Transverse colon (tissue), 4 donors: ENCODE results near the gene CDK14. TPM values are rescaled to one million over a fixed set of nuclear protein-coding genes. Genes with fewer than 3 reads are reported as not detected.

Experiments used
- DNase-seq: peaks from one replicate; pipeline ENCODE4 v3.0.0-alpha.2; 2019
- H3K27ac ChIP-seq, 4 donors: fragments of 200-600 bp; sonication (generic); 2 replicates each; pipeline ENCODE4 v1.5.1; 2016 to 2018; ENCODE audit warnings: inconsistent platforms in 4 of 4
- H3K27me3 ChIP-seq: fragments of 200-600 bp; sonication (generic); 2 replicates; pipeline ENCODE4 v1.5.1; 2017; ENCODE audit warnings: inconsistent platforms
- H3K36me3 ChIP-seq, 4 donors: fragments of 200-600 bp; sonication (generic); 2 replicates each; pipeline ENCODE4 v1.5.1; 2017 to 2019; ENCODE audit warnings: inconsistent platforms in 4 of 4
- H3K4me1 ChIP-seq, 4 donors: fragments of 200-600 bp; sonication (generic); 2 replicates each; pipeline ENCODE4 v1.5.1; 2017 to 2020; ENCODE audit warnings: inconsistent platforms in 4 of 4
- H3K4me3 ChIP-seq, 4 donors: fragments of 200-600 bp; sonication (generic); 1 replicate in 1 of 4; 2 replicates in 3 of 4; pipeline versions ENCODE4 v1.5.1 to v1.6.1; 2017 to 2019; ENCODE audit warnings: inconsistent platforms in 4 of 4
- H3K9me3 ChIP-seq, 2 donors: fragments of 200-600 bp; sonication (generic); 2 replicates each; pipeline ENCODE4 v1.5.1; 2017 to 2019; ENCODE audit warnings: inconsistent platforms in 2 of 2
- CTCF ChIP-seq, 5 experiments: fragments of 200-600 bp in 3 of 5; fragments of 450-650 bp in 2 of 5; sonication (generic) in 3 of 5; IDR thresholded peaks; 1 replicate in 2 of 5; 2 replicates in 3 of 5; pipeline ENCODE4 v1.5.1; 2016 to 2017; ENCODE audit warnings: antibody characterized with exemption in 5 of 5, inconsistent platforms in 3 of 5, mild to moderate bottlenecking in 2 of 5, moderate library complexity in 1 of 5
- EP300 ChIP-seq: sonication (generic); formaldehyde crosslinking; IDR thresholded peaks from one replicate; pipeline ENCODE4 v1.6.1; 2017; ENCODE audit warnings: antibody characterized with exemption, low read depth
- POLR2A ChIP-seq: fragments of 450-650 bp; IDR thresholded peaks from one replicate; pipeline ENCODE4 v1.6.1; 2016; ENCODE audit warnings: antibody characterized with exemption, mild to moderate bottlenecking, moderate library complexity
- POLR2AphosphoS5 ChIP-seq, 3 donors: sonication (generic); formaldehyde crosslinking; IDR thresholded peaks; one replicate each; pipeline ENCODE4 v1.6.1; 2016; ENCODE audit warnings: antibody characterized with exemption in 3 of 3
- WGBS, 2 donors: methylation state at CpG; one replicate each; pipeline ENCODE4 v1.1.5; 2018; ENCODE audit warnings: low coverage in 1 of 2; 5-methylcytosine and 5-hydroxymethylcytosine counted together
- in situ Hi-C, 4 donors: fragments of 200-750 bp; cut with MboI; loops; one replicate each; pipeline versions ENCODE4 v1.15.0 to v1.15.1; 2017; ENCODE audit warnings: low sequenced_read_pairs in 3 of 4, low pct_ligation_motif_present in 1 of 4, low pct_unique_long_range_greater_than_20kb in 1 of 4
- intact Hi-C: fragments of 100-400 bp; cut with DNase I; formaldehyde crosslinking; loops from one replicate; pipeline ENCODE4 v1.15.1; 2023; ENCODE audit warnings: low total_unique reads
- total RNA-seq, 4 donors: library from RNA; depleted of rRNA; stranded (reverse); fragments of >200 nt; gene quantifications; one replicate each; pipeline ENCODE4 v1.1.0, GENCODE V29; 2016

The CDK14 gene
- total RNA-seq, 4 donors from 2014 or later, result 0.40 to 15.4 (median 4.8) TPM

GRCh38 chr7:90698616-90699015 lies 102.5 kb downstream of the CDK14 start:
- Histone ChIP-seq H3K27ac (no peak overlapping the region), H3K4me3 (no peak overlapping the region), H3K27me3 (no peaks in the 10 kb centered on the region), H3K9me3 (no peaks in the 10 kb centered on the region), H3K36me3 (no peaks in the 10 kb centered on the region), H3K4me1 (no peaks in the 10 kb centered on the region)
- DNase-seq, result no peak
- in situ Hi-C loops (no loop called here), intact Hi-C loops (no loop called here)
- WGBS, 2 donors, result 31 to 35% methylated on average over 2 of the region's 2 CpGs
- TF ChIP-seq EP300 (no peak), POLR2AphosphoS5 (IDR thresholded peaks at IDR 0.05) (no peak), CTCF (IDR thresholded peaks at IDR 0.05) (no peak), POLR2A (no peak)

- peak overlapping the region in 1 of 4 donors; percentile 15 for H3K4me3 ChIP-seq
- intact Hi-C loops, result no loop called here
- in situ Hi-C loops, result no loop called here
- H3K4me1 ChIP-seq, result no peaks in the 10 kb centered on the region
- no peak overlapping the region for H3K27ac ChIP-seq
- TF ChIP-seq POLR2AphosphoS5 (IDR thresholded peaks at IDR 0.05), result no peak
- TF ChIP-seq EP300, result no peak
- TF ChIP-seq POLR2A, result no peak
- no peak for TF ChIP-seq CTCF (IDR thresholded peaks at IDR 0.05)
- 19 to 25% methylated on average over 3 of the region's 3 CpGs for WGBS, 2 donors
- no peaks in the 10 kb centered on the region for H3K36me3 ChIP-seq
- no peaks in the 10 kb centered on the region for H3K27me3 ChIP-seq
- H3K9me3 ChIP-seq, result no peaks in the 10 kb centered on the region
- no peak for DNase-seq
Measured at GRCh38 chr7:90701021-90701420, 104.9 kb downstream of the CDK14 start.

GRCh38 chr7:90701771-90702170 lies 105.7 kb downstream of the CDK14 start:
- no peak overlapping the region for H3K27ac ChIP-seq
- WGBS, 2 donors, result 83 to 86% methylated on average over 2 to 6 of the region's 6 CpGs
- no peak for DNase-seq
- intact Hi-C loops, result no loop called here
- no peak overlapping the region for H3K4me3 ChIP-seq
- H3K27me3 ChIP-seq, result no peaks in the 10 kb centered on the region
- no peaks in the 10 kb centered on the region for H3K36me3 ChIP-seq
- in situ Hi-C loops, result no loop called here
- no peak for TF ChIP-seq POLR2A
- no peak for TF ChIP-seq POLR2AphosphoS5 (IDR thresholded peaks at IDR 0.05)
- no peak for TF ChIP-seq EP300
- no peak for TF ChIP-seq CTCF (IDR thresholded peaks at IDR 0.05)
- no peaks in the 10 kb centered on the region for H3K9me3 ChIP-seq
- H3K4me1 ChIP-seq, result no peaks in the 10 kb centered on the region

GRCh38 chr7:90705391-90706071 lies 109.4 kb downstream of the CDK14 start:
- Histone ChIP-seq H3K4me1 (peaks cover 0 to 9% (median 1%) of the 10 kb centered on the region in 4 donors), H3K27ac (no peak overlapping the region), H3K9me3 (no peaks in the 10 kb centered on the region), H3K36me3 (no peaks in the 10 kb centered on the region), H3K27me3 (no peaks in the 10 kb centered on the region), H3K4me3 (no peak overlapping the region)
- intact Hi-C loops, result no loop called here
- no peak for TF ChIP-seq POLR2A
- TF ChIP-seq POLR2AphosphoS5 (IDR thresholded peaks at IDR 0.05), result no peak
- TF ChIP-seq CTCF (IDR thresholded peaks at IDR 0.05), result no peak
- TF ChIP-seq EP300, result no peak
- 51 to 62% methylated on average over 6 of the region's 6 CpGs for WGBS, 2 donors
- in situ Hi-C loops, result no loop called here
- no peak for DNase-seq
